ENCODE measurements around the gene SLN. TPM values are rescaled to one million over a fixed set of nuclear protein-coding genes. Genes with fewer than 3 reads are reported as not detected.

Gene SLN
- polyA plus RNA-seq, 3 donors: 0.18 to 0.37 (median 0.30) TPM

Other genes starting within 250 kb of the SLN start
- gene ALKBH8, start 146.3 kb downstream of the SLN start, polyA plus RNA-seq (ENCODE audit: insufficient read length in 3 of 3): 10 to 100 TPM; 11.4 to 13.7 (median 12.0) TPM
- under 1 TPM; 0.12 to 0.21 (median 0.21) TPM for gene ELMOD1, start 120.9 kb downstream of the SLN start, polyA plus RNA-seq (ENCODE audit: insufficient read length in 3 of 3)
- gene SLC35F2, start 146.7 kb upstream of the SLN start, polyA plus RNA-seq (ENCODE audit: insufficient read length in 3 of 3): 10 to 100 TPM; 16.1 to 19.2 (median 19.0) TPM
- gene RAB39A, start 216.4 kb upstream of the SLN start, polyA plus RNA-seq (ENCODE audit: insufficient read length in 3 of 3): under 1 TPM; 0.46 to 0.87 (median 0.72) TPM

All from right renal cortex interstitium (tissue), 3 donors.